Stromal cell of bone marrow (primary cell): ENCODE data around the gene ARL9.

Experiments
- DNase-seq: peaks from one replicate; pipeline ENCODE4 v3.0.0-alpha.2; 2012; ENCODE audit warnings: low read depth

Gene ARL9

DNA sequence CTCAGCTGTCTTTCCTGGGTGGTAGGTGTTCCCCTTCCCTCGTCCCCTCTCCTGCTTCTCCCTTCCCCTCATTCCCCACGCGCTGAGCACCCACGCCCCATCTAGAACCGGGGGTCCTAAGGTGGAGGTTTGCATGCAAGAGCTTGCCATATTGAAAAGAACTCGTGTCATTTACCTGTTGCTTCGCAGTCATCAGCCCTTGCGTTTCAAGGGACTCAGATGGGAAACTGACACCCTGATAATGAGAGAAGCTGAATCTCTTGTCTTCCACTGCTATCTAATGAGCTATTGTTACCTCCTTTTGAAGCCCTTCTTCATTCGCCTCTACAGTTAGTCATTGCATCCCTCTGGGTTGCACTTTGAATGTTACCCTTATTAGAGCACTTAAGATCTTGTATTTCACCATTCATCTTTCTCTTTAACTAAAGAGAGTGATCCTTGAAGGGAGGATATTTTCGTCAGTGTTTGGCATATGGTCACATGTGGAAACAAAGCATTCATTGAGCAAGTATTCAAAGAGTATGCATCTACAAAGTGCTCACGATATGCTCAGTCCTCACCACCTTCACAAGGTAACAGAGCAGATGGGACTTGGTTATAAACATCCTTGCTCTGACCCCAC lies 25.7 kb downstream of the ARL9 start:
- no peak for DNase-seq

DNA sequence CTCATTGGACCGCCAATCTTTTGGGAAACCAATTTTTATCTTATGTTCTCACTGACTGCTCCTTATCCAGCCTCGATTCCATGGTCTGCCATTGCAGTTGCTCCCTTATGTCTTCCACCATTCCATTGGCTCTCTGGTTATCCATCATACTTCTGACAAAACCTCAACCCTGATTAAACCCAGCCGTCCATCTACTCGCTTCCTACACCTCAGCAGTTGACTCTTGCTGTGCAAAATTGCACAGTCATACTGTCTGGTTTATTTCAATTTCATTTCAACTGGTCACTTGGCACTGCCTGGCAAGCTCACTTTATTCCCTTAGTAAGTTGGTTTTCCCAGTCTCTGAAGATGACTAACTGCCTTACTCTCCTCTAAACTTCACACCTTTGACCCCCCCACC lies 26.2 kb downstream of the ARL9 start:
- no peak for DNase-seq

DNA sequence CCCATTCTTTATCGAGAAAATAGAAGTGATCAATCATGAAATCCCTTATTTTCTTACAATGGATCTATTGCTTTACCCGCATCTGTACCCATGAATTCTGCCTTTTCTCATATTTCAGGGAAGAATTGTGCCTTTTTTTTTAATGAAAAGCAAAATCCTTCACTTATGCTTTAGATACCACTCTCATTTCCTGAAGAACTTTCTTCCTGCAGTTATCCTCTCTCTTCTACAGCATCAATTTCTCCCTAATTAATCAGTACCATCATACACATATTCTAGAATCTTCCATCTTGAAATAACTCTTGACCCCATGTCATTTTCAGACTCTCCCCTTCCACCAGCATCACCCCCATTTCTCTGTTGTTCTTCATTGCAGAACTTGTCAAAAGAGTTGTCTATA lies 26.6 kb downstream of the ARL9 start:
- no peak for DNase-seq

DNA sequence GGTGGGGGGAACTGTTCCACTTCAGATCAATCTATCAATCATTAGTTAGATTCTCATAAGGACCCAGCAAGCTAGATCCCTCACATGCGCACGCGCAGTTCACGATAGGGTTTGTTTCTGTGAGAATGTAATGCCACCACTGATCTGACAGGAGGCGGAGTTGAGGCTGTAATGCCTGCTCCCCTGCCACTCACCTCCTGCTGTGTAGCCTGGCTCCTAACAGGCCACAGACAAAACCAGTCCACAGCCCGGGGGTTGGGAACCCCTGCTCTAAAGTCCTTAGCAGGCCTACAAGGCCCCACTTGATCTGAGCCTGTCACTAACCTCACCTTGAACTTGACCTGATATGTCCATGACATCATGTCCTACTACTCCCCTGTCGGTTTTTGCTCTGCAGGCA lies 30.3 kb downstream of the ARL9 start:
- DNase-seq, result no peak

DNA sequence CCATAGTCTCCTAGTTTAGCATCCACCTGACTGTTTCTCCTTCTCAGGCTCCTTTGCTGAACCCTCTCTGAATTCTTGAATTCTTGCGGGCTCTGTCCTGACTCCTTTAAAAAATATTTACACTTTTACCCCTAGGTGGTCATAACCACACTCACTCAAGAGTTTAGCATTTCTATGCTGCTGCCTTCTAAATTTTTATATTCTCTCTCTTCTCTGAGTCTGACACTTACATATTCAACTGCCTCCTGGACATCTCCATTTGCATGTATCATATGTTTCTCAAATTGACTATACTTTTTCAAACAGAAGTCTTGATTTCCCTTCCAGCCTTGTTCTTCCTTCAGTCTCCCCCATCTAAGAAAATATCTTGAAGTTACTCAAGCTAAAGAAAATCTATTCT lies 31.6 kb downstream of the ARL9 start:
- no peak for DNase-seq

DNA sequence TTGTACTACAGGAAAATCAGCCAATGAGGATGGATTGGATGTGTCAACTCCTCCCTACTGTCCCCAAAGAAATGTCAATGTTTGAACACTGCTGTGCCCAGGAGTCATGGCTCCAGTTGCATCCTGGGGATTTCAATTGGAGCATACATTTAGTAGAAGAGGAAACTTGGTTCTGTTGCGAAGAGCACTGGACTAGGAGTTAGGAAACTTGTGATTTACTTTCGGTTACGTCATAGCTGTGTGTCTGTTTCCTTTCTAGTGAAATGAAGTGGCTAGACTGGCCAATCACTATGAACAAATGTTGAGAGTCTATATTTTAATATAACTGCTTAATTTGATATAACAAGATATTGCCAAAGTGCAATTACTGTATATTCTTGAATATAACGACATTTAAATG lies 35.2 kb downstream of the ARL9 start:
- DNase-seq, result no peak

DNA sequence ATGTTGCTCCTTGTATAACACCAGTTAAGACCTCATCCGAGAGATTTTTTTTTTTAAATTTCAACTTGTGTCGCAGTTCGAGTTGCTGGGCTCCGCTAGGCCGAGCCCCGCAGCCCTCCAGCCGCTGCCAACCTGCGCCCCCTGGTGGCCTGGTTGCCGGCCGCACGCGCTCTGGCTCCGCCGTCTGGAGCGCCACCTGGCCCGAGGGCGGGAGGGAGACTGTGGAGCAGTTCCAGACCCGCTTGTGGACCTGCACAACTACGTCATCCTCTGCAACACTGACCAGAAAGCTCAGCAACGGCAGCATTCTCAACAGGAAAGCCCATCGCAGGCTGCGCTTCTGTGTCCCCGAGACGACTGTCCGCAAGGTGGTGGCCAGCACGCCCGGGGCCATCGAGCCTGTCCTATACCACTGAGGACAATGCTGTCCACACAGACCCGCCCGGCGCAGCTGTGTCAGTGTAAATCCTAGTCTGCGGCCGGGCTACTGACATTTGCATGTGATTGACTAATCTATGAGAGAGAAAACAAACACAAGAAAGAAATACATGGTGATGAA lies 39.1 kb downstream of the ARL9 start:
- DNase-seq, result peak; percentile 43

DNA sequence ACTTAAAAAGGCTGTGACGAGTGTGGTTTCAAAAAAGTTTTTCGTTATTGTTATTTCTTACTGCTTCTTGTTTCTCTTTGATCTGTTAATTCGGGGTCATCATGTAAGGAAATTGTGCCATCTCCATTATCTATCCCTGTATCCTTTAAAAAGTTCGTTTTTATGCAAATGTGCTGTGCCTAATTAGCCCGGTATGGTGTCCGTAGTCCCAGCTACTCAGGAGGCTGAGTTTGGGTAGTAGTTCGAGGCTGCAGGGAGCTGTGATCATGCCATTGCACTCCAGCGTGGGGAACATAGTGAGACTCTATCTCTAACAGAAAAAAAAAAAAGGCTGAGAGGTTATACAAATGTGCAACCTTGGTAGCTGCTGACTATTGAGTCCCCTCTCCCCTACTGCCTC lies 45.1 kb downstream of the ARL9 start:
- no peak for DNase-seq

DNA sequence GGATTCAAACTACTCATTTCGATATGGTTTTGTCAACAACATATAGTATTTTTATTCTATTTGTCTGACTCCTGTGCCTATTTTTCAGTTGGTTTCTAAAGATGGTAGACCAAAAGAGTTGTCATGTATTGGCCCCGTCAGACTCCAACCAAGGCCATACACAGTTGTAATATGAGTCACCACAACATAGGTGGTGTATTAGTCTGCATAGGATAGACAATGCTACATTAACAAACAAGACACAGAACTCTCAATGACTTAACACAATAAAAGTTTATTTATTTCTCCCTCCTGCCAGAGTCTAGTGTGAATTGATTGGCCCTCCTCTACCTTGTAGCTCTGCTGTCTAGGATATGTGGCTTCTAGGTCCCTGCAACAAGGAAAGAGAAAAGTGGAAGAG lies 45.9 kb downstream of the ARL9 start:
- no peak for DNase-seq

DNA sequence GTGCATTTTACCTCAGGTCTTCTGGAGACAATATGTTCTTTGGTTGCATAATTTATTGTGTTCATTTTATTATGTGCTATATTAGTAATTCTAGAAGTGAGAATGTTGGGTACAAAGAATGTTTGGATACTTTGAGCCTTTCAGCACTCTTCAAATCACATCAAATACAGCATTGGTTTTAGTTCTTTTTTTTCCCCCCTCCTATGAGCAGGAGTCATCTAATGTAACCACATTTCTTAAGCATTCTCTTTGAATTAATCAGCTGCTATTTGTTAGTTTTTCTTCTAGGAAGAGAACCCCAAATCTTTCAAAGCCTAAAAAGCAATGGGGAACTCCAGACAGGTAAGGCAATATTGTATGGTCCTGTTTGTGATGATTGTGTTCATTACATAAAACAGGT lies 46.7 kb downstream of the ARL9 start:
- no peak for DNase-seq

DNA sequence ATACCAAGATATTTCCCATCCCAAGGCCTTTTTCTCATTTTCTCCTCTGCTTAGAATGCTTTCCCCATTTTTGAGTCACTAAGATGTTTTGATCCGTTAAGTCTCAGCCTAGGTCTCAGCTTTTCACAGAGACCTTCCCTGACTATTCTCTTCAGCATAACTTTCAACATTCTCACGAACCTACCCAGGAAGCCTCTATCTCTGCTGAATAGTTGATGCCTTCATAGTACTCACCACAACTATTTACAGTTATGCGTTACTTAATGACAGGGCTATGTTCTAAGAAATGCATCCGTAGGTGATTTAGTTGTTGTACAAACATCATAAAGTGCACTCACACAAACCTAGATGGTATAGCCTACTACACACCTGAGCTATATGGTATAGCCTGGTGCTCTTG lies 64.5 kb downstream of the ARL9 start:
- DNase-seq, result no peak
